ENCODE results near the gene SCAMP1.

DNA sequence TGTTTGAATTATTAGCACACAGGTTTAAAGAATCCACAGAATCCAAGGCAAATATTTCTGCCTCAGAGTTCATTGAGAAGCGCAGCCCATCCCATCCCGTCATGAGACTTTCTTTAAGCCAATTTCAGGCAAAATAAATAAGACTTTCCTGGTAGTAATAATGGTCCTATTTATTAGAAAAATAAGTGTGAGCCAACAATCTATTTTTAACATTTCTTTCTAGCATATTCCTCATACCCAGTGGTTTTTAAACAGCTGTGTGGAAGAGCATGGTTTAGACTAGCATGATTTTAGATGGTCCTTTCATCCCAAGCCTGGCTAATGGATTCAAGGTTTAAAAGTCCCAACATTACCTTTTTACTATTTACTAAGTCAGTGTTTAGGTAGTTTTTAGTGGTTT is 125.8 kb downstream of the SCAMP1 start:
- TF ChIP-seq RAD21 (conservative IDR thresholded peaks at IDR 0.05) (no peak), EZH2 (IDR thresholded peaks at IDR 0.05; ENCODE audit: borderline replicate concordance, insufficient read depth, low read length, poor library complexity, severe bottlenecking) (no peak)
- TF ChIP-seq, protein P1, sequence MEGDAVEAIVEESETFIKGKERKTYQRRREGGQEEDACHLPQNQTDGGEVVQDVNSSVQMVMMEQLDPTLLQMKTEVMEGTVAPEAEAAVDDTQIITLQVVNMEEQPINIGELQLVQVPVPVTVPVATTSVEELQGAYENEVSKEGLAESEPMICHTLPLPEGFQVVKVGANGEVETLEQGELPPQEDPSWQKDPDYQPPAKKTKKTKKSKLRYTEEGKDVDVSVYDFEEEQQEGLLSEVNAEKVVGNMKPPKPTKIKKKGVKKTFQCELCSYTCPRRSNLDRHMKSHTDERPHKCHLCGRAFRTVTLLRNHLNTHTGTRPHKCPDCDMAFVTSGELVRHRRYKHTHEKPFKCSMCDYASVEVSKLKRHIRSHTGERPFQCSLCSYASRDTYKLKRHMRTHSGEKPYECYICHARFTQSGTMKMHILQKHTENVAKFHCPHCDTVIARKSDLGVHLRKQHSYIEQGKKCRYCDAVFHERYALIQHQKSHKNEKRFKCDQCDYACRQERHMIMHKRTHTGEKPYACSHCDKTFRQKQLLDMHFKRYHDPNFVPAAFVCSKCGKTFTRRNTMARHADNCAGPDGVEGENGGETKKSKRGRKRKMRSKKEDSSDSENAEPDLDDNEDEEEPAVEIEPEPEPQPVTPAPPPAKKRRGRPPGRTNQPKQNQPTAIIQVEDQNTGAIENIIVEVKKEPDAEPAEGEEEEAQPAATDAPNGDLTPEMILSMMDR (IDR thresholded peaks at IDR 0.05; ENCODE audit: poor library complexity, severe bottlenecking): no peak
- TF ChIP-seq, protein P2, sequence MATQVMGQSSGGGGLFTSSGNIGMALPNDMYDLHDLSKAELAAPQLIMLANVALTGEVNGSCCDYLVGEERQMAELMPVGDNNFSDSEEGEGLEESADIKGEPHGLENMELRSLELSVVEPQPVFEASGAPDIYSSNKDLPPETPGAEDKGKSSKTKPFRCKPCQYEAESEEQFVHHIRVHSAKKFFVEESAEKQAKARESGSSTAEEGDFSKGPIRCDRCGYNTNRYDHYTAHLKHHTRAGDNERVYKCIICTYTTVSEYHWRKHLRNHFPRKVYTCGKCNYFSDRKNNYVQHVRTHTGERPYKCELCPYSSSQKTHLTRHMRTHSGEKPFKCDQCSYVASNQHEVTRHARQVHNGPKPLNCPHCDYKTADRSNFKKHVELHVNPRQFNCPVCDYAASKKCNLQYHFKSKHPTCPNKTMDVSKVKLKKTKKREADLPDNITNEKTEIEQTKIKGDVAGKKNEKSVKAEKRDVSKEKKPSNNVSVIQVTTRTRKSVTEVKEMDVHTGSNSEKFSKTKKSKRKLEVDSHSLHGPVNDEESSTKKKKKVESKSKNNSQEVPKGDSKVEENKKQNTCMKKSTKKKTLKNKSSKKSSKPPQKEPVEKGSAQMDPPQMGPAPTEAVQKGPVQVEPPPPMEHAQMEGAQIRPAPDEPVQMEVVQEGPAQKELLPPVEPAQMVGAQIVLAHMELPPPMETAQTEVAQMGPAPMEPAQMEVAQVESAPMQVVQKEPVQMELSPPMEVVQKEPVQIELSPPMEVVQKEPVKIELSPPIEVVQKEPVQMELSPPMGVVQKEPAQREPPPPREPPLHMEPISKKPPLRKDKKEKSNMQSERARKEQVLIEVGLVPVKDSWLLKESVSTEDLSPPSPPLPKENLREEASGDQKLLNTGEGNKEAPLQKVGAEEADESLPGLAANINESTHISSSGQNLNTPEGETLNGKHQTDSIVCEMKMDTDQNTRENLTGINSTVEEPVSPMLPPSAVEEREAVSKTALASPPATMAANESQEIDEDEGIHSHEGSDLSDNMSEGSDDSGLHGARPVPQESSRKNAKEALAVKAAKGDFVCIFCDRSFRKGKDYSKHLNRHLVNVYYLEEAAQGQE (IDR thresholded peaks at IDR 0.05; ENCODE audit: borderline replicate concordance): no peak

Measured in neural cell (in vitro differentiated cells).